HepG2 (cell line): ENCODE results near the gene ANKRD55. TPM values are rescaled to one million over a fixed set of nuclear protein-coding genes. Genes with fewer than 3 reads are reported as not detected.

Experiments
- FOXA3 ChIP-seq: IDR thresholded peaks from 2 replicates; pipeline ENCODE4 v1.6.1; 2016; ENCODE audit warnings: missing genetic modification reagents, missing compliant biosample characterization
- HDAC6 ChIP-seq: fragments of 200-600 bp; sonication (generic); IDR thresholded peaks from 2 replicates; pipeline ENCODE4 v1.7.0; 2017; ENCODE audit warnings: mild to moderate bottlenecking, antibody characterized with exemption, low read length, low read depth
- IRF2 ChIP-seq: IDR thresholded peaks from 2 replicates; pipeline ENCODE4 v1.6.1; 2018; ENCODE audit warnings: missing genetic modification reagents, missing compliant biosample characterization
- KDM2A ChIP-seq: sonication (generic); formaldehyde crosslinking; IDR thresholded peaks from 2 replicates; pipeline ENCODE4 v1.4.0; 2020; ENCODE audit warnings: low read depth, missing genetic modification reagents, borderline replicate concordance
- RAD21 ChIP-seq: fragments of 450-650 bp; formaldehyde crosslinking; IDR thresholded peaks from 2 replicates; pipeline ENCODE4 v1.5.0; 2020; ENCODE audit warnings: mild to moderate bottlenecking
- REPIN1 ChIP-seq: sonication (generic); formaldehyde crosslinking; IDR thresholded peaks from 2 replicates; pipeline ENCODE4 v1.8.0; 2022; ENCODE audit warnings: missing genetic modification reagents, low read depth, mild to moderate bottlenecking, borderline replicate concordance
- SP140L ChIP-seq: sonication (generic); formaldehyde crosslinking; IDR thresholded peaks from 2 replicates; pipeline ENCODE4 v1.4.0; 2020; ENCODE audit warnings: missing genetic modification reagents, borderline replicate concordance
- SSRP1 ChIP-seq: IDR thresholded peaks from 2 replicates; pipeline ENCODE4 v1.6.1; 2016; ENCODE audit warnings: control low read depth
- STAG1 ChIP-seq: sonication (generic); formaldehyde crosslinking; IDR thresholded peaks from 2 replicates; pipeline ENCODE4 v1.4.0; 2020; ENCODE audit warnings: missing genetic modification reagents
- TARDBP ChIP-seq: sonication (generic); formaldehyde crosslinking; IDR thresholded peaks from 2 replicates; pipeline ENCODE4 v1.8.0; 2022; ENCODE audit warnings: mild to moderate bottlenecking, missing genetic modification reagents
- TEAD3 ChIP-seq: optimal IDR thresholded peaks from 2 replicates; pipeline ENCODE3; 2016; ENCODE audit warnings: borderline replicate concordance
- TFAP4 ChIP-seq: sonication (generic); IDR thresholded peaks from 2 replicates; pipeline ENCODE4 v1.6.1; 2016; ENCODE audit warnings: low read depth, borderline replicate concordance
- YY1 ChIP-seq: IDR thresholded peaks from 2 replicates; pipeline ENCODE4 v1.6.1; 2011; ENCODE audit warnings: low read length, low read depth, moderate library complexity, mild to moderate bottlenecking; ENCODE audit not compliant: insufficient read depth, insufficient replicate concordance
- ZFP82 ChIP-seq: sonication (generic); formaldehyde crosslinking; IDR thresholded peaks from 2 replicates; pipeline ENCODE4 v1.5.1; 2020; ENCODE audit warnings: mild to moderate bottlenecking, missing genetic modification reagents, borderline replicate concordance
- ZMYM4 ChIP-seq: sonication (generic); formaldehyde crosslinking; IDR thresholded peaks from 2 replicates; pipeline ENCODE4 v1.8.1; 2023; ENCODE audit warnings: mild to moderate bottlenecking, missing genetic modification reagents
- ZNF274 ChIP-seq: sonication (generic); formaldehyde crosslinking; IDR thresholded peaks from 2 replicates; pipeline ENCODE4 v1.5.1; 2020; ENCODE audit warnings: mild to moderate bottlenecking, missing genetic modification reagents
- ZNF615 ChIP-seq: sonication (generic); formaldehyde crosslinking; IDR thresholded peaks from 2 replicates; pipeline ENCODE4 v1.5.0; 2020; ENCODE audit warnings: mild to moderate bottlenecking, missing genetic modification reagents, borderline replicate concordance
- ZNF652 ChIP-seq: IDR thresholded peaks from 2 replicates; pipeline ENCODE4 v1.6.1; 2016; ENCODE audit warnings: low read depth, borderline replicate concordance
- ZNF768 ChIP-seq: sonication (generic); formaldehyde crosslinking; IDR thresholded peaks from 2 replicates; pipeline ENCODE4 v1.4.0; 2020; ENCODE audit warnings: missing genetic modification reagents
- polyA plus RNA-seq, 8 experiments: library from polyadenylated mRNA; depleted of rRNA in 3 of 8; stranded (reverse) in 7 of 8; unstranded in 1 of 8; fragments of >200 nt; fragmentation: Illumina TruSeq in 4 of 8; extraction: Trizol in 4 of 8; gene quantifications; 2 replicates each; pipeline versions ENCODE4 v1.2.1 to v1.2.3, GENCODE V29; 2011 to 2016; ENCODE audit warnings: low read depth in 4 of 8, missing spikeins in 1 of 8, mixed read lengths in 1 of 8; ENCODE audit not compliant: insufficient read depth in 1 of 8
- total RNA-seq, 5 experiments: library from RNA; depleted of rRNA; stranded (reverse); fragments of >200 nt; fragmentation: Illumina TruSeq; extraction: Trizol; gene quantifications; 2 replicates each; pipeline ENCODE4 v1.2.3, GENCODE V29; 2016; ENCODE audit warnings: low read depth in 1 of 5

ANKRD55 gene
- total and polyA plus RNA-seq, 2 of the 13 experiments (the other 11 are each of a cell fraction or from before 2014, with no cell fraction given), result 0.11 to 0.28 TPM

- TF ChIP-seq TEAD3 (CRISPR knock-in tag) (peak; percentile 22), REPIN1 (CRISPR knock-in tag) (peak; percentile 58; the same call in 1 of the 2 replicates), RAD21 (CRISPR knock-in tag) (peak; percentile 98), TARDBP (CRISPR knock-in tag) (peak; percentile 61), IRF2 (peak; percentile 52; the same call in 1 of the 2 replicates), STAG1 (peak; percentile 100), FOXA3 (CRISPR knock-in tag) (0 out of 2 replicates have a peak, but pooled peaks have one; percentile 11), YY1 (peak; percentile 37), TFAP4 (peak; percentile 66; the same call in 1 of the 2 replicates), SP140L (CRISPR knock-in tag) (0 out of 2 replicates have a peak, but pooled peaks have one; percentile 36), ZMYM4 (CRISPR knock-in tag) (peak; percentile 85), ZNF274 (0 out of 2 replicates have a peak, but pooled peaks have one; percentile 47), KDM2A (CRISPR knock-in tag) (peak; percentile 60; the same call in 1 of the 2 replicates), HDAC6 (no peak), ZFP82 (CRISPR knock-in tag) (0 out of 2 replicates have a peak, but pooled peaks have one; percentile 26), ZNF768 (CRISPR knock-in tag) (peak; percentile 42; the same call in 1 of the 2 replicates), ZNF615 (CRISPR knock-in tag) (no peak), ZNF652 (CRISPR knock-in tag) (peak; percentile 86; the same call in 1 of the 2 replicates), SSRP1 (CRISPR knock-in tag) (0 out of 2 replicates have a peak, but pooled peaks have one; percentile 74)
Measured at GRCh38 chr5:56270568-56271392, 37.6 kb upstream of the ANKRD55 start (continued).
